NCI-H2107 (cell line): Measurements from ENCODE around the gene ZDHHC1.

ENCODE experiments used
- DNase-seq: peaks from one replicate; lab custom pipeline; 2025; lab: John Stamatoyannopoulos, UW

ZDHHC1 gene

GRCh38 chr16:67447508-67448076, 31.3 kb upstream of the ZDHHC1 start:
- no peak for DNase-seq

- DNase-seq, result no peak
Measured at GRCh38 chr16:67446968-67447507, 30.8 kb upstream of the ZDHHC1 start.

GRCh38 chr16:67445913-67446907, 29.9 kb upstream of the ZDHHC1 start:
- DNase-seq, result no peak

GRCh38 chr16:67445441-67445912, 29.2 kb upstream of the ZDHHC1 start:
- no peak for DNase-seq

- DNase-seq, result no peak
Measured at GRCh38 chr16:67445126-67445426, 28.8 kb upstream of the ZDHHC1 start.

- DNase-seq, result no peak
Measured at GRCh38 chr16:67444259-67445125, 28.2 kb upstream of the ZDHHC1 start.

GRCh38 chr16:67443265-67443664, 27.0 kb upstream of the ZDHHC1 start:
- DNase-seq, result no peak

GRCh38 chr16:67442581-67443255, 26.4 kb upstream of the ZDHHC1 start:
- DNase-seq, result no peak

GRCh38 chr16:67441907-67442306, 25.6 kb upstream of the ZDHHC1 start:
- DNase-seq, result no peak

GRCh38 chr16:67441271-67441753, 25.0 kb upstream of the ZDHHC1 start:
- peak; percentile 86 for DNase-seq

GRCh38 chr16:67438824-67439393, 22.6 kb upstream of the ZDHHC1 start:
- no peak for DNase-seq

- no peak for DNase-seq
Measured at GRCh38 chr16:67438098-67438791, 22.0 kb upstream of the ZDHHC1 start.

GRCh38 chr16:67437513-67437912, 21.2 kb upstream of the ZDHHC1 start:
- DNase-seq, result no peak

GRCh38 chr16:67436640-67437193, 20.4 kb upstream of the ZDHHC1 start:
- DNase-seq, result no peak

GRCh38 chr16:67435758-67436164, 19.5 kb upstream of the ZDHHC1 start:
- no peak for DNase-seq

GRCh38 chr16:67433131-67433719, 16.9 kb upstream of the ZDHHC1 start:
- no peak for DNase-seq

GRCh38 chr16:67432506-67432890, 16.2 kb upstream of the ZDHHC1 start:
- no peak for DNase-seq

- DNase-seq, result no peak
Measured at GRCh38 chr16:67431775-67432505, 15.7 kb upstream of the ZDHHC1 start.
